ENCODE results near the gene RUVBL2. TPM values are rescaled to one million over a fixed set of nuclear protein-coding genes. Genes with fewer than 3 reads are reported as not detected.
A peak's percentile ranks its signal among the peaks of the same experiment; 100 is the strongest.

The RUVBL2 gene
- total RNA-seq, 2 experiments from 2014 or later, result 107 to 109 TPM

GRCh38 chr19:48970923-48971395, 22.7 kb upstream of the RUVBL2 start:
- no peaks in the 10 kb centered on the region for H3K27me3 Mint-ChIP-seq
- H3K27ac Mint-ChIP-seq, result no peak overlapping the region
- intact Hi-C loops (cut with micrococcal nuclease), result loop anchor here (2.0 kb wide), 3 partner anchors 38 to 176 kb away; partner anchors contain the start of genes DHDH and HSD17B14
- peak; percentile 87 for DNase-seq
- no peaks in the 10 kb centered on the region for H3K9me3 Mint-ChIP-seq
- ChIA-PET CTCF (interaction anchor here (0.6 to 6.5 kb wide), 41 partner anchors 9 to 705 kb away, joined by 3 to 52 read pairs (median 4); partner anchors contain the start of genes BAX, BCAT2, DHDH and GYS1), POLR2A (interaction anchor here (0.9 to 1.9 kb wide), 2 partner anchors 16 to 95 kb away, joined by 3 to 7 read pairs; no protein-coding TSS in a partner anchor)
- H3K36me3 Mint-ChIP-seq, result peaks cover 29% of the 10 kb centered on the region
- peaks cover 21% of the 10 kb centered on the region for H3K4me1 Mint-ChIP-seq (ENCODE audit: low read depth)
- no peak overlapping the region for H3K4me3 Mint-ChIP-seq

- DNase-seq, result peak; percentile 47
- CTCF ChIA-PET, result interaction anchor here (1.0 to 2.6 kb wide), 6 partner anchors 11 to 187 kb away, joined by 3 to 14 read pairs (median 4); partner anchors contain the start of genes GYS1 and RUVBL2
- intact Hi-C loops (cut with micrococcal nuclease), result no loop called here
- POLR2A ChIA-PET, result interaction anchor here (1.6 kb wide), 1 partner anchor 8 kb away, joined by 5 read pairs; no protein-coding TSS in a partner anchor
- H3K27ac Mint-ChIP-seq, result peak overlapping the region; percentile 19
- H3K36me3 Mint-ChIP-seq, result peaks cover 18% of the 10 kb centered on the region
- no peaks in the 10 kb centered on the region for H3K27me3 Mint-ChIP-seq
- no peaks in the 10 kb centered on the region for H3K9me3 Mint-ChIP-seq
- H3K4me1 Mint-ChIP-seq (ENCODE audit: low read depth), result peaks cover 5% of the 10 kb centered on the region
- no peak overlapping the region for H3K4me3 Mint-ChIP-seq
Measured at GRCh38 chr19:48975947-48976847, 17.5 kb upstream of the RUVBL2 start.

- POLR2A ChIA-PET, result interaction anchor here (1.6 kb wide), 1 partner anchor 9 kb away, joined by 5 read pairs; no protein-coding TSS in a partner anchor
- intact Hi-C loops (cut with micrococcal nuclease), result no loop called here
- DNase-seq, result no peak
Measured at GRCh38 chr19:48977061-48977460, 16.6 kb upstream of the RUVBL2 start.

GRCh38 chr19:48982280-48982679, 11.4 kb upstream of the RUVBL2 start:
- peaks cover 5% of the 10 kb centered on the region for H3K4me1 Mint-ChIP-seq (ENCODE audit: low read depth)
- POLR2A ChIA-PET, result interaction anchor here (1.0 kb wide), 1 partner anchor 16 kb away, joined by 3 read pairs; no protein-coding TSS in a partner anchor
- DNase-seq, result no peak
- no peak overlapping the region for H3K27ac Mint-ChIP-seq
- CTCF ChIA-PET, result interaction anchor here (1.8 to 4.2 kb wide), 3 partner anchors 10 to 12 kb away, joined by 7 to 41 read pairs (median 28); partner anchors contain the start of genes GYS1 and RUVBL2
- peaks cover 22% of the 10 kb centered on the region for H3K36me3 Mint-ChIP-seq
- no peak overlapping the region for H3K4me3 Mint-ChIP-seq
- no peaks in the 10 kb centered on the region for H3K9me3 Mint-ChIP-seq
- no peaks in the 10 kb centered on the region for H3K27me3 Mint-ChIP-seq
- intact Hi-C loops (cut with micrococcal nuclease), result no loop called here

More at GRCh38 chr19:48977061-48977460, 16.6 kb upstream of the RUVBL2 start:
- Mint-ChIP-seq H3K4me1 (ENCODE audit: low read depth) (peaks cover 5% of the 10 kb centered on the region), H3K27ac (no peak overlapping the region), H3K9me3 (no peaks in the 10 kb centered on the region), H3K36me3 (peaks cover 21% of the 10 kb centered on the region), H3K27me3 (no peaks in the 10 kb centered on the region), H3K4me3 (no peak overlapping the region)
- CTCF ChIA-PET, result interaction anchor here (1.1 to 2.6 kb wide), 3 partner anchors 10 to 23 kb away, joined by 3 to 14 read pairs (median 8); partner anchors contain the start of genes GYS1 and RUVBL2

- Mint-ChIP-seq H3K36me3 (peaks cover 21% of the 10 kb centered on the region), H3K9me3 (no peaks in the 10 kb centered on the region), H3K27me3 (no peaks in the 10 kb centered on the region), H3K4me1 (ENCODE audit: low read depth) (peaks cover 13% of the 10 kb centered on the region), H3K27ac (no peak overlapping the region), H3K4me3 (no peak overlapping the region)
- POLR2A ChIA-PET, result no interaction called here
- CTCF ChIA-PET, result interaction anchor here (0.8 kb wide), 1 partner anchor 15 kb away, joined by 3 read pairs; no protein-coding TSS in a partner anchor
- DNase-seq, result no peak
- intact Hi-C loops (cut with micrococcal nuclease), result no loop called here
Measured at GRCh38 chr19:48985711-48986110, 8.0 kb upstream of the RUVBL2 start.

- no peak for DNase-seq
- peaks cover 21% of the 10 kb centered on the region for H3K36me3 Mint-ChIP-seq
- H3K9me3 Mint-ChIP-seq, result no peaks in the 10 kb centered on the region
- CTCF ChIA-PET, result interaction anchor here (1.0 to 1.7 kb wide), 2 partner anchors 9 to 14 kb away, joined by 3 to 6 read pairs; no protein-coding TSS in a partner anchor
- no peaks in the 10 kb centered on the region for H3K27me3 Mint-ChIP-seq
- no peak overlapping the region for H3K27ac Mint-ChIP-seq
- intact Hi-C loops (cut with micrococcal nuclease), result no loop called here
- H3K4me1 Mint-ChIP-seq (ENCODE audit: low read depth), result peaks cover 17% of the 10 kb centered on the region
- H3K4me3 Mint-ChIP-seq, result no peak overlapping the region
- POLR2A ChIA-PET, result no interaction called here
Measured at GRCh38 chr19:48986211-48986610, 7.5 kb upstream of the RUVBL2 start.

- DNase-seq, result no peak
- Mint-ChIP-seq H3K36me3 (peaks cover 16% of the 10 kb centered on the region), H3K9me3 (no peaks in the 10 kb centered on the region), H3K27ac (no peak overlapping the region), H3K4me1 (ENCODE audit: low read depth) (peaks cover 27% of the 10 kb centered on the region), H3K27me3 (no peaks in the 10 kb centered on the region), H3K4me3 (no peak overlapping the region)
- intact Hi-C loops (cut with micrococcal nuclease), result no loop called here
- POLR2A ChIA-PET, result no interaction called here
- CTCF ChIA-PET, result interaction anchor here (1.0 to 1.7 kb wide), 3 partner anchors 11 to 17 kb away, joined by 3 to 6 read pairs (median 3); no protein-coding TSS in a partner anchor
Measured at GRCh38 chr19:48987323-48987722, 6.4 kb upstream of the RUVBL2 start.

GRCh38 chr19:48988286-48988685, 5.4 kb upstream of the RUVBL2 start:
- DNase-seq, result no peak
- Mint-ChIP-seq H3K36me3 (peaks cover 11% of the 10 kb centered on the region), H3K27me3 (no peaks in the 10 kb centered on the region), H3K4me1 (ENCODE audit: low read depth) (peaks cover 29% of the 10 kb centered on the region), H3K9me3 (no peaks in the 10 kb centered on the region), H3K27ac (no peak overlapping the region), H3K4me3 (no peak overlapping the region)
- CTCF ChIA-PET, result no interaction called here
- intact Hi-C loops (cut with micrococcal nuclease), result no loop called here
- POLR2A ChIA-PET, result no interaction called here

- no peaks in the 10 kb centered on the region for H3K27me3 Mint-ChIP-seq
- CTCF ChIA-PET, result interaction anchor here (0.6 kb wide), 1 partner anchor 655 kb away, joined by 3 read pairs; no protein-coding TSS in a partner anchor
Measured at GRCh38 chr19:48988860-48989259, 4.8 kb upstream of the RUVBL2 start.

GRCh38 chr19:48989701-48990291, 3.9 kb upstream of the RUVBL2 start:
- Mint-ChIP-seq H3K27ac (no peak overlapping the region), H3K9me3 (no peaks in the 10 kb centered on the region), H3K27me3 (no peaks in the 10 kb centered on the region), H3K4me1 (ENCODE audit: low read depth) (peaks cover 39% of the 10 kb centered on the region), H3K36me3 (peaks cover 13% of the 10 kb centered on the region), H3K4me3 (no peak overlapping the region)
- POLR2A ChIA-PET, result no interaction called here
- CTCF ChIA-PET, result interaction anchor here (0.6 to 1.9 kb wide), 3 partner anchors 10 to 656 kb away, joined by 3 to 10 read pairs (median 3); no protein-coding TSS in a partner anchor
- intact Hi-C loops (cut with micrococcal nuclease), result loop anchor here (10.0 kb wide), 1 partner anchor 95 kb away; the partner anchor contains the start of gene SNRNP70
- no peak for DNase-seq

More at GRCh38 chr19:48988860-48989259, 4.8 kb upstream of the RUVBL2 start:
- Mint-ChIP-seq H3K36me3 (peaks cover 11% of the 10 kb centered on the region), H3K4me1 (ENCODE audit: low read depth) (peaks cover 32% of the 10 kb centered on the region), H3K27ac (no peak overlapping the region), H3K9me3 (no peaks in the 10 kb centered on the region), H3K4me3 (no peak overlapping the region)
- POLR2A ChIA-PET, result no interaction called here
- intact Hi-C loops (cut with micrococcal nuclease), result no loop called here
- DNase-seq, result no peak

- CTCF ChIA-PET, result interaction anchor here (1.5 to 1.9 kb wide), 2 partner anchors 10 to 195 kb away, joined by 3 to 10 read pairs; no protein-coding TSS in a partner anchor
- H3K36me3 Mint-ChIP-seq, result peaks cover 17% of the 10 kb centered on the region
- H3K4me1 Mint-ChIP-seq (ENCODE audit: low read depth), result peaks cover 44% of the 10 kb centered on the region
- no peaks in the 10 kb centered on the region for H3K9me3 Mint-ChIP-seq
- POLR2A ChIA-PET, result interaction anchor here (0.6 kb wide), 1 partner anchor 211 kb away, joined by 3 read pairs; no protein-coding TSS in a partner anchor
- H3K27me3 Mint-ChIP-seq, result no peaks in the 10 kb centered on the region
- DNase-seq, result no peak
- intact Hi-C loops (cut with micrococcal nuclease), result loop anchor here (10.0 kb wide), 1 partner anchor 94 kb away; the partner anchor contains the start of gene SNRNP70
- H3K4me3 Mint-ChIP-seq, result no peak overlapping the region
- H3K27ac Mint-ChIP-seq, result no peak overlapping the region
Measured at GRCh38 chr19:48990400-48990799, 3.3 kb upstream of the RUVBL2 start.
